ENCODE results near the gene MYL2. TPM values are rescaled to one million over a fixed set of nuclear protein-coding genes. Genes with fewer than 3 reads are reported as not detected.

The MYL2 gene
- total and polyA plus RNA-seq, 9 of the 15 experiments (the other 6 are each of a cell fraction or from before 2014, with no cell fraction given) = not detected

DNA sequence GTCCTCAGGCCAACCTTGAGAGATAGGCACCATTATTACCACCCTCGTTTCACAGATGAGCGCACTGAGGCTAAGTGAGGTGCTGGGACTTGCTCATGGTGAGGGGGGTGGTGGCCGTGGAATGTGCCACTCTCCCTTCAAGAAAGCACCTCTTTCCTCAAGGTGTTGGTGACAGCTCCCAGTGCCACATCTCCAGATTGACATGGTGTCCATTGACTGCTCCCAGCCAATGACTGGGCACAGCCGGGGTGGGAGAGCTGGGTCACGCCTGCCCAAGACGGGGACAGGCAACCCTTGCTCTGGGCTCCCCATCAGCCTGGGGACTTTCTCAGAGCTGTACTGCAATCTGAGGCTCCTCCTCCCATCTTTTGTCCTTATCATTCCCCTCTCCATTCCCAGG, 21.0 kb upstream of the MYL2 start (continued):
- TF ChIP-seq, protein P1, sequence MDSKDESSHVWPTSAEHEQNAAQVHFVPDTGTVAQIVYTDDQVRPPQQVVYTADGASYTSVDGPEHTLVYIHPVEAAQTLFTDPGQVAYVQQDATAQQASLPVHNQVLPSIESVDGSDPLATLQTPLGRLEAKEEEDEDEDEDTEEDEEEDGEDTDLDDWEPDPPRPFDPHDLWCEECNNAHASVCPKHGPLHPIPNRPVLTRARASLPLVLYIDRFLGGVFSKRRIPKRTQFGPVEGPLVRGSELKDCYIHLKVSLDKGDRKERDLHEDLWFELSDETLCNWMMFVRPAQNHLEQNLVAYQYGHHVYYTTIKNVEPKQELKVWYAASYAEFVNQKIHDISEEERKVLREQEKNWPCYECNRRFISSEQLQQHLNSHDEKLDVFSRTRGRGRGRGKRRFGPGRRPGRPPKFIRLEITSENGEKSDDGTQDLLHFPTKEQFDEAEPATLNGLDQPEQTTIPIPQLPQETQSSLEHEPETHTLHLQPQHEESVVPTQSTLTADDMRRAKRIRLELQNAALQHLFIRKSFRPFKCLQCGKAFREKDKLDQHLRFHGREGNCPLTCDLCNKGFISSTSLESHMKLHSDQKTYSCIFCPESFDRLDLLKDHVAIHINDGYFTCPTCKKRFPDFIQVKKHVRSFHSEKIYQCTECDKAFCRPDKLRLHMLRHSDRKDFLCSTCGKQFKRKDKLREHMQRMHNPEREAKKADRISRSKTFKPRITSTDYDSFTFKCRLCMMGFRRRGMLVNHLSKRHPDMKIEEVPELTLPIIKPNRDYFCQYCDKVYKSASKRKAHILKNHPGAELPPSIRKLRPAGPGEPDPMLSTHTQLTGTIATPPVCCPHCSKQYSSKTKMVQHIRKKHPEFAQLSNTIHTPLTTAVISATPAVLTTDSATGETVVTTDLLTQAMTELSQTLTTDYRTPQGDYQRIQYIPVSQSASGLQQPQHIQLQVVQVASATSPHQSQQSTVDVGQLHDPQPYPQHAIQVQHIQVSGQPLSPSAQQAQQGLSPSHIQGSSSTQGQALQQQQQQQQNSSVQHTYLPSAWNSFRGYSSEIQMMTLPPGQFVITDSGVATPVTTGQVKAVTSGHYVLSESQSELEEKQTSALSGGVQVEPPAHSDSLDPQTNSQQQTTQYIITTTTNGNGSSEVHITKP (IDR thresholded peaks at IDR 0.05; ENCODE audit: partially characterized antibody) = no peak
- no peak for TF ChIP-seq RFX1 (IDR thresholded peaks at IDR 0.05)
- no peak for TF ChIP-seq TCFL5 (CRISPR knock-in tag; conservative IDR thresholded peaks at IDR 0.05)
- TF ChIP-seq, protein P2, sequence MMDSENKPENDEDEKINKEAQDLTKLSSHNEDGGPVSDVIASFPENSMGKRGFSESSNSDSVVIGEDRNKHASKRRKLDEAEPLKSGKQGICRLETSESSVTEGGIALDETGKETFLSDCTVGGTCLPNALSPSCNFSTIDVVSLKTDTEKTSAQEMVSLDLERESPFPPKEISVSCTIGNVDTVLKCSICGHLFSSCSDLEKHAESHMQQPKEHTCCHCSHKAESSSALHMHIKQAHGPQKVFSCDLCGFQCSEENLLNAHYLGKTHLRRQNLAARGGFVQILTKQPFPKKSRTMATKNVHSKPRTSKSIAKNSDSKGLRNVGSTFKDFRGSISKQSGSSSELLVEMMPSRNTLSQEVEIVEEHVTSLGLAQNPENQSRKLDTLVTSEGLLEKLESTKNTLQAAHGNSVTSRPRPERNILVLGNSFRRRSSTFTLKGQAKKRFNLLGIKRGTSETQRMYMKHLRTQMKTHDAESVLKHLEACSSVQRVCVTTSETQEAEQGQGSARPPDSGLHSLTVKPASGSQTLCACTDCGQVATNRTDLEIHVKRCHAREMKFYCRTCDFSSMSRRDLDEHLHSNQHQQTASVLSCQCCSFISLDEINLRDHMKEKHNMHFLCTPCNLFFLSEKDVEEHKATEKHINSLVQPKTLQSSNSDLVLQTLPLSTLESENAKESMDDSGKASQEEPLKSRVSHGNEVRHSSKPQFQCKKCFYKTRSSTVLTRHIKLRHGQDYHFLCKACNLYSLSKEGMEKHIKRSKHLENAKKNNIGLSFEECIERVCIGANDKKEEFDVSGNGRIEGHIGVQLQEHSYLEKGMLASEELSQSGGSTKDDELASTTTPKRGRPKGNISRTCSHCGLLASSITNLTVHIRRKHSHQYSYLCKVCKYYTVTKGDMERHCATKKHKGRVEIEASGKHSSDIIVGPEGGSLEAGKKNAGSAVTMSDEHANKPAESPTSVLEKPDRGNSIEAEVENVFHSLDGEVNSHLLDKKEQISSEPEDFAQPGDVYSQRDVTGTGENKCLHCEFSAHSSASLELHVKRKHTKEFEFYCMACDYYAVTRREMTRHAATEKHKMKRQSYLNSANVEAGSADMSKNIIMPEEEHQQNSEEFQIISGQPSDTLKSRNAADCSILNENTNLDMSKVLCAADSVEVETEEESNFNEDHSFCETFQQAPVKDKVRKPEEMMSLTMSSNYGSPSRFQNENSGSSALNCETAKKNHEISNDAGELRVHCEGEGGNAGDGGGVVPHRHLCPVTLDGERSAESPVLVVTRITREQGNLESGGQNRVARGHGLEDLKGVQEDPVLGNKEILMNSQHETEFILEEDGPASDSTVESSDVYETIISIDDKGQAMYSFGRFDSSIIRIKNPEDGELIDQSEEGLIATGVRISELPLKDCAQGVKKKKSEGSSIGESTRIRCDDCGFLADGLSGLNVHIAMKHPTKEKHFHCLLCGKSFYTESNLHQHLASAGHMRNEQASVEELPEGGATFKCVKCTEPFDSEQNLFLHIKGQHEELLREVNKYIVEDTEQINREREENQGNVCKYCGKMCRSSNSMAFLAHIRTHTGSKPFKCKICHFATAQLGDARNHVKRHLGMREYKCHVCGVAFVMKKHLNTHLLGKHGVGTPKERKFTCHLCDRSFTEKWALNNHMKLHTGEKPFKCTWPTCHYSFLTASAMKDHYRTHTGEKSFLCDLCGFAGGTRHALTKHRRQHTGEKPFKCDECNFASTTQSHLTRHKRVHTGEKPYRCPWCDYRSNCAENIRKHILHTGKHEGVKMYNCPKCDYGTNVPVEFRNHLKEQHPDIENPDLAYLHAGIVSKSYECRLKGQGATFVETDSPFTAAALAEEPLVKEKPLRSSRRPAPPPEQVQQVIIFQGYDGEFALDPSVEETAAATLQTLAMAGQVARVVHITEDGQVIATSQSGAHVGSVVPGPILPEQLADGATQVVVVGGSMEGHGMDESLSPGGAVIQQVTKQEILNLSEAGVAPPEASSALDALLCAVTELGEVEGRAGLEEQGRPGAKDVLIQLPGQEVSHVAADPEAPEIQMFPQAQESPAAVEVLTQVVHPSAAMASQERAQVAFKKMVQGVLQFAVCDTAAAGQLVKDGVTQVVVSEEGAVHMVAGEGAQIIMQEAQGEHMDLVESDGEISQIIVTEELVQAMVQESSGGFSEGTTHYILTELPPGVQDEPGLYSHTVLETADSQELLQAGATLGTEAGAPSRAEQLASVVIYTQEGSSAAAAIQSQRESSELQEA (IDR thresholded peaks at IDR 0.05; ENCODE audit: low read depth) = no peak
- no peak for TF ChIP-seq ZNF551 (CRISPR knock-in tag; IDR thresholded peaks at IDR 0.05)
- TF ChIP-seq COPS2 (conservative IDR thresholded peaks at IDR 0.05) = no peak
- TF ChIP-seq SMAD4 (CRISPR knock-in tag; conservative IDR thresholded peaks at IDR 0.05) = no peak
- no peak for TF ChIP-seq CBFA2T2 (conservative IDR thresholded peaks at IDR 0.05)
